Endothelial cell of umbilical vein (primary cell): Measurements from ENCODE around the gene PAX9. TPM values are rescaled to one million over a fixed set of nuclear protein-coding genes. Genes with fewer than 3 reads are reported as not detected.

Experiments
- BruUV-seq: library from RNA; stranded (reverse); fragments of 400-500 nt; replicated peaks from 2 replicates; lab custom pipeline; 2021; lab: Mats Ljungman, UMichigan
- CTCF ChIA-PET: fragments of 300-600, 350-600 bp; sonication (Branson Sonifier 250); formaldehyde crosslinking; loops from one replicate; lab custom pipeline; 2021; ENCODE audit warnings: antibody characterized with exemption, inconsistent platforms; lab: Charles Lee
- POLR2A ChIA-PET: fragments of 300-600, 350-600 bp; sonication (Branson Sonifier 250); formaldehyde crosslinking; loops from one replicate; lab custom pipeline; 2021; ENCODE audit warnings: antibody characterized with exemption, inconsistent platforms; lab: Charles Lee
- DNase-seq: peaks from one replicate; pipeline ENCODE4 v3.0.0-alpha.2; 2011; ENCODE audit warnings: low read depth, low spot score
- FAIRE-seq: peaks from 2 replicates; lab custom pipeline; 2011; peaks lifted over from hg19 to GRCh38; lab: Jason Lieb, UNC
- H2AFZ ChIP-seq: 2 replicates; pipeline ENCODE4 v1.6.0; 2012; ENCODE audit warnings: low read depth, low read length, control low read depth, inconsistent platforms
- H3K27ac ChIP-seq: 2 replicates; pipeline ENCODE4 v1.5.1; 2011; ENCODE audit warnings: low read depth, mild to moderate bottlenecking, control low read depth, low read length, moderate library complexity; ENCODE audit not compliant: insufficient read depth
- H3K27me3 ChIP-seq, 2 experiments: 2 replicates each; pipeline versions ENCODE4 v1.6.0 to v1.6.1; 2011; ENCODE audit warnings: low read length in 2 of 2, mixed read lengths in 1 of 2; ENCODE audit not compliant: control insufficient read depth in 2 of 2, insufficient read depth in 2 of 2
- H3K36me3 ChIP-seq, 2 experiments: 2 replicates in 1 of 2; 3 replicates in 1 of 2; pipeline ENCODE4 v1.5.1; 2011; ENCODE audit warnings: low read length in 2 of 2, mild to moderate bottlenecking in 1 of 2, moderate library complexity in 1 of 2; ENCODE audit not compliant: control insufficient read depth in 2 of 2, insufficient read depth in 2 of 2; ENCODE audit errors: extremely low read depth in 1 of 2
- H3K4me1 ChIP-seq: 3 replicates; pipeline ENCODE4 v1.5.1; 2011; ENCODE audit warnings: mild to moderate bottlenecking, low read length; ENCODE audit not compliant: control insufficient read depth, insufficient read depth; ENCODE audit errors: extremely low read depth
- H3K4me2 ChIP-seq: 2 replicates; pipeline ENCODE4 v1.6.1; 2011; ENCODE audit warnings: low read length, control low read depth, mixed read lengths; ENCODE audit not compliant: insufficient read depth
- H3K4me3 ChIP-seq, 3 experiments: fragments of 200-600 bp in 1 of 3; sonication (generic), shearing (Covaris generic) in 1 of 3; replicated peaks in 1 of 3; 2 replicates each; pipeline ENCODE4 v1.5.1; 2011 to 2016; ENCODE audit warnings: control low read depth in 3 of 3, low read length in 3 of 3, mild to moderate bottlenecking in 2 of 3, inconsistent platforms in 1 of 3, low read depth in 1 of 3, moderate library complexity in 1 of 3; ENCODE audit not compliant: insufficient read depth in 1 of 3
- H3K79me2 ChIP-seq: 2 replicates; pipeline ENCODE4 v1.6.0; 2012; ENCODE audit warnings: low read length, inconsistent platforms; ENCODE audit not compliant: control insufficient read depth, insufficient read depth
- H3K9ac ChIP-seq: replicated peaks from 2 replicates; pipeline ENCODE3; 2011; ENCODE audit warnings: low read length, control low read depth; ENCODE audit not compliant: insufficient read depth; ENCODE audit errors: extremely low read depth
- H3K9me1 ChIP-seq: replicated peaks from 3 replicates; pipeline ENCODE4 v1.6.0; 2011; ENCODE audit warnings: mild to moderate bottlenecking, low read length; ENCODE audit not compliant: control insufficient read depth, insufficient read depth; ENCODE audit errors: extremely low read depth
- H3K9me3 ChIP-seq: replicated peaks from 2 replicates; pipeline ENCODE4 v1.5.1; 2012; ENCODE audit warnings: low read length, inconsistent platforms; ENCODE audit not compliant: control insufficient read depth, insufficient read depth
- H4K20me1 ChIP-seq: replicated peaks from 2 replicates; pipeline ENCODE3; 2011; ENCODE audit warnings: mild to moderate bottlenecking, low read length; ENCODE audit not compliant: control insufficient read depth, insufficient read depth; ENCODE audit errors: extremely low read depth
- CTCF ChIP-seq, 2 donors: IDR thresholded peaks; 1 replicate in 1 of 2; 2 replicates in 1 of 2; pipeline ENCODE4 v1.5.1; 2011; ENCODE audit warnings: low read length in 2 of 2, mild to moderate bottlenecking in 2 of 2, moderate library complexity in 2 of 2, control low read depth in 1 of 2, inconsistent platforms in 1 of 2, low read depth in 1 of 2; ENCODE audit not compliant: insufficient read depth in 1 of 2; ENCODE audit errors: extremely low read depth in 1 of 2
- EZH2 ChIP-seq: IDR thresholded peaks from 2 replicates; pipeline ENCODE4 v1.6.1; 2012; ENCODE audit warnings: borderline replicate concordance, low read depth, mild to moderate bottlenecking, moderate library complexity, low read length, inconsistent platforms; ENCODE audit not compliant: severe bottlenecking
- FOS ChIP-seq: IDR thresholded peaks from 2 replicates; pipeline ENCODE4 v1.6.1; 2011; ENCODE audit warnings: mild to moderate bottlenecking, low read length, moderate library complexity, borderline replicate concordance; ENCODE audit not compliant: insufficient read depth
- GATA2 ChIP-seq: IDR thresholded peaks from 2 replicates; pipeline ENCODE4 v1.7.0; 2011; ENCODE audit warnings: low read depth, mild to moderate bottlenecking, moderate library complexity, mixed read lengths, low read length; ENCODE audit not compliant: insufficient read length, insufficient read depth
- JUN ChIP-seq: IDR thresholded peaks from 2 replicates; pipeline ENCODE4 v1.6.1; 2011; ENCODE audit warnings: borderline replicate concordance, low read depth; ENCODE audit not compliant: insufficient read length, insufficient read depth
- MAX ChIP-seq: IDR thresholded peaks from 2 replicates; pipeline ENCODE4 v1.6.1; 2011; ENCODE audit not compliant: insufficient read depth, insufficient read length
- MYC ChIP-seq: IDR thresholded peaks from one replicate; pipeline ENCODE4 v1.6.1; 2011; ENCODE audit warnings: mild to moderate bottlenecking, low read depth, low read length
- POLR2A ChIP-seq: IDR thresholded peaks from 2 replicates; pipeline ENCODE4 v1.6.1; 2012; ENCODE audit warnings: low read depth, mild to moderate bottlenecking, control low read depth, low read length
- POLR2AphosphoS5 ChIP-seq: IDR thresholded peaks from 2 replicates; pipeline ENCODE4 v1.6.1; 2012; ENCODE audit warnings: low read depth, mild to moderate bottlenecking, control low read depth, low read length, moderate library complexity; ENCODE audit not compliant: insufficient read depth
- dilution Hi-C: fragments of 300-500 bp; cut with MboI; formaldehyde crosslinking; loops from one replicate; pipeline ENCODE4 v1.15.0; 2019; ENCODE audit warnings: low sequenced_read_pairs; ENCODE audit not compliant: extremely low pct_ligation_motif_present
- intact Hi-C: fragments of 100-400 bp; cut with micrococcal nuclease; formaldehyde crosslinking; loops from one replicate; pipeline ENCODE4 v1.10.0; 2022
- polyA plus RNA-seq, 4 experiments: library from polyadenylated mRNA; depleted of rRNA in 3 of 4; stranded (reverse) in 3 of 4; unstranded in 1 of 4; fragments of >200 nt; gene quantifications; 2 replicates each; pipeline versions ENCODE4 v1.2.1 to v1.2.3, GENCODE V29; 2011 to 2012; ENCODE audit warnings: missing spikeins in 1 of 4
- total RNA-seq: library from RNA; stranded (reverse); gene quantifications from 2 replicates; pipeline ENCODE4 v1.2.3, GENCODE V29; 2021

The PAX9 gene
- total and polyA plus RNA-seq, 2 donors (not counting 3 experiments of a cell fraction or from before 2014, with no cell fraction given) = 0.37 to 0.44 TPM

- TF ChIP-seq MYC (no peak), GATA2 (no peak), MAX (no peak), EZH2 (peak; percentile 47), JUN (no peak), POLR2AphosphoS5 (no peak), FOS (no peak)
- intact Hi-C loops (no loop called here), dilution Hi-C loops (no loop called here)
- Histone ChIP-seq H3K4me2 (no peak overlapping the region), H3K36me3 (no peaks in the 10 kb centered on the region), H3K27ac (no peak overlapping the region), H3K9ac (no peak overlapping the region), H3K27me3 (peaks cover 80 to 100% of the 10 kb centered on the region in 2 experiments), H4K20me1 (peaks cover 3% of the 10 kb centered on the region), H2AFZ (no peak overlapping the region), H3K9me1 (no peaks in the 10 kb centered on the region), H3K4me1 (peaks cover 5% of the 10 kb centered on the region), H3K9me3 (no peaks in the 10 kb centered on the region), H3K79me2 (no peaks in the 10 kb centered on the region), H3K4me3 (no peak overlapping the region)
- ChIA-PET CTCF (no interaction called here), POLR2A (no interaction called here)
- no TSS peak for BruUV-seq
- DNase-seq (no peak), FAIRE-seq (no peak)
These were observed 9.0 kb upstream of the PAX9 start for GRCh38 chr14:36652542-36653201.

- POLR2A ChIA-PET = no interaction called here
- FAIRE-seq = no peak
- intact Hi-C loops (no loop called here), dilution Hi-C loops (no loop called here)
- no peak for DNase-seq
- no peaks in the 10 kb centered on the region for H3K9me1 ChIP-seq
- H3K9me3 ChIP-seq = no peaks in the 10 kb centered on the region
- TF ChIP-seq GATA2 (no peak), CTCF (IDR thresholded peaks at IDR 0.05; ENCODE audit: extremely low read depth in 1 of 2, insufficient read depth in 1 of 2, low read depth in 1 of 2, low read length in 2 of 2) (no peak), JUN (no peak), MAX (no peak), POLR2AphosphoS5 (no peak), FOS (no peak), POLR2A (no peak), MYC (no peak), EZH2 (no peak)
- CTCF ChIA-PET = no interaction called here
- peaks cover 82 to 100% of the 10 kb centered on the region in 2 experiments for H3K27me3 ChIP-seq
- H3K4me1 ChIP-seq = no peaks in the 10 kb centered on the region
- H3K27ac ChIP-seq = no peak overlapping the region
- H3K4me2 ChIP-seq = no peak overlapping the region
- no peaks in the 10 kb centered on the region for H3K36me3 ChIP-seq
- peaks cover 3% of the 10 kb centered on the region for H4K20me1 ChIP-seq
- H2AFZ ChIP-seq = no peak overlapping the region
- no peak overlapping the region for H3K4me3 ChIP-seq
- BruUV-seq = no TSS peak
- no peaks in the 10 kb centered on the region for H3K79me2 ChIP-seq
- H3K9ac ChIP-seq = no peak overlapping the region
These were observed 8.2 kb upstream of the PAX9 start for GRCh38 chr14:36653413-36653812.
